Measurements from ENCODE around the gene ABHD11. TPM values are rescaled to one million over a fixed set of nuclear protein-coding genes. Genes with fewer than 3 reads are reported as not detected.

ABHD11 gene
- total and polyA plus RNA-seq, 9 of the 15 experiments (the other 6 are each of a cell fraction or from before 2014, with no cell fraction given), result 7.7 to 44.2 (median 18.9) TPM

GRCh38 chr7:73718905-73719805, 19.4 kb downstream of the ABHD11 start, which contains the start of gene STX1A (continued):
- TF ChIP-seq, protein P1, sequence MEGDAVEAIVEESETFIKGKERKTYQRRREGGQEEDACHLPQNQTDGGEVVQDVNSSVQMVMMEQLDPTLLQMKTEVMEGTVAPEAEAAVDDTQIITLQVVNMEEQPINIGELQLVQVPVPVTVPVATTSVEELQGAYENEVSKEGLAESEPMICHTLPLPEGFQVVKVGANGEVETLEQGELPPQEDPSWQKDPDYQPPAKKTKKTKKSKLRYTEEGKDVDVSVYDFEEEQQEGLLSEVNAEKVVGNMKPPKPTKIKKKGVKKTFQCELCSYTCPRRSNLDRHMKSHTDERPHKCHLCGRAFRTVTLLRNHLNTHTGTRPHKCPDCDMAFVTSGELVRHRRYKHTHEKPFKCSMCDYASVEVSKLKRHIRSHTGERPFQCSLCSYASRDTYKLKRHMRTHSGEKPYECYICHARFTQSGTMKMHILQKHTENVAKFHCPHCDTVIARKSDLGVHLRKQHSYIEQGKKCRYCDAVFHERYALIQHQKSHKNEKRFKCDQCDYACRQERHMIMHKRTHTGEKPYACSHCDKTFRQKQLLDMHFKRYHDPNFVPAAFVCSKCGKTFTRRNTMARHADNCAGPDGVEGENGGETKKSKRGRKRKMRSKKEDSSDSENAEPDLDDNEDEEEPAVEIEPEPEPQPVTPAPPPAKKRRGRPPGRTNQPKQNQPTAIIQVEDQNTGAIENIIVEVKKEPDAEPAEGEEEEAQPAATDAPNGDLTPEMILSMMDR (IDR thresholded peaks at IDR 0.05 in 2 of 3, conservative IDR thresholded peaks at IDR 0.05 in 1 of 3; ENCODE audit: insufficient read depth in 2 of 3, low read depth in 1 of 3, low read length in 3 of 3), result peak in 2 of 3 experiments; percentile 4 to 20; a peak in 1 of 6 replicates
- no peak for TF ChIP-seq TCFL5 (CRISPR knock-in tag; conservative IDR thresholded peaks at IDR 0.05)
- peak; percentile 84; the same call in 1 of the 2 replicates for TF ChIP-seq TGIF2 (CRISPR knock-in tag; IDR thresholded peaks at IDR 0.05)
- no peak for TF ChIP-seq KDM4B (IDR thresholded peaks at IDR 0.05; ENCODE audit: borderline replicate concordance in 2 of 2, low read depth in 1 of 2)
- peak; percentile 73 for TF ChIP-seq CCNT2 (IDR thresholded peaks at IDR 0.05; ENCODE audit: borderline replicate concordance, extremely low read depth, insufficient read length, low read depth, low read length)
- TF ChIP-seq MEIS2 (IDR thresholded peaks at IDR 0.05; ENCODE audit: partially characterized antibody), result peak; percentile 77
- peak; percentile 57 for TF ChIP-seq CXXC5 (CRISPR knock-in tag; IDR thresholded peaks at IDR 0.05)
- TF ChIP-seq, protein P2, sequence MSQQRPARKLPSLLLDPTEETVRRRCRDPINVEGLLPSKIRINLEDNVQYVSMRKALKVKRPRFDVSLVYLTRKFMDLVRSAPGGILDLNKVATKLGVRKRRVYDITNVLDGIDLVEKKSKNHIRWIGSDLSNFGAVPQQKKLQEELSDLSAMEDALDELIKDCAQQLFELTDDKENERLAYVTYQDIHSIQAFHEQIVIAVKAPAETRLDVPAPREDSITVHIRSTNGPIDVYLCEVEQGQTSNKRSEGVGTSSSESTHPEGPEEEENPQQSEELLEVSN (IDR thresholded peaks at IDR 0.05; ENCODE audit: borderline replicate concordance in 1 of 2, extremely low read depth in 1 of 2, insufficient read depth in 1 of 2, insufficient read length in 1 of 2, low read depth in 1 of 2, low read length in 1 of 2, poor library complexity in 1 of 2, severe bottlenecking in 1 of 2), result peak; percentile 38 to 84
- TF ChIP-seq POLR2G (IDR thresholded peaks at IDR 0.05; ENCODE audit: low read depth, low read length), result peak; percentile 79
- TF ChIP-seq ZNF436 (CRISPR knock-in tag; IDR thresholded peaks at IDR 0.05), result no peak
- peak; percentile 49; the same call in 1 of the 2 replicates for TF ChIP-seq CREB3L1 (IDR thresholded peaks at IDR 0.05; ENCODE audit: borderline replicate concordance, low read depth)
- TF ChIP-seq NKRF (IDR thresholded peaks at IDR 0.05; ENCODE audit: borderline replicate concordance), result 0 out of 2 replicates have a peak, but pooled peaks have one; percentile 20
- peak; percentile 27; the same call in 1 of the 2 replicates for TF ChIP-seq KDM2B (CRISPR knock-in tag; IDR thresholded peaks at IDR 0.05)
- no peak for TF ChIP-seq MTF1 (CRISPR knock-in tag; IDR thresholded peaks at IDR 0.05; ENCODE audit: borderline replicate concordance)
- TF ChIP-seq PCBP1 (IDR thresholded peaks at IDR 0.05; ENCODE audit: low read depth, low read length, poor library complexity, severe bottlenecking), result peak; percentile 46

All from K562 (cell line).